HG02571 (cell line): ENCODE data around the gene PNPLA8.

Source experiments
- ATAC-seq: cut with Tn5 transposase; IDR thresholded peaks from one replicate; pipeline ENCODE4 v1.9.1; 2021; ENCODE audit warnings: mild to moderate bottlenecking, moderate library complexity; ENCODE audit not compliant: unreplicated experiment

Gene PNPLA8

GRCh38 chr7:108449521-108449920 is 76.4 kb downstream of the PNPLA8 start:
- ATAC-seq: no peak

GRCh38 chr7:108448584-108449505 is 77.1 kb downstream of the PNPLA8 start:
- no peak for ATAC-seq

- ATAC-seq: no peak
These were observed 83.8 kb downstream of the PNPLA8 start for GRCh38 chr7:108442039-108442568.

GRCh38 chr7:108441392-108441955 is 84.5 kb downstream of the PNPLA8 start:
- ATAC-seq: no peak

GRCh38 chr7:108440613-108441012 is 85.3 kb downstream of the PNPLA8 start:
- no peak for ATAC-seq

- no peak for ATAC-seq
These were observed 89.0 kb downstream of the PNPLA8 start for GRCh38 chr7:108436906-108437305.

- no peak for ATAC-seq
These were observed 91.9 kb downstream of the PNPLA8 start for GRCh38 chr7:108434010-108434409.

GRCh38 chr7:108431099-108431498 is 94.8 kb downstream of the PNPLA8 start:
- ATAC-seq: no peak

- no peak for ATAC-seq
These were observed 95.3 kb downstream of the PNPLA8 start for GRCh38 chr7:108430664-108431063.

GRCh38 chr7:108427766-108428165 is 98.2 kb downstream of the PNPLA8 start:
- no peak for ATAC-seq

GRCh38 chr7:108425714-108426275 is 100.1 kb downstream of the PNPLA8 start:
- ATAC-seq: no peak

- no peak for ATAC-seq
These were observed 101.9 kb downstream of the PNPLA8 start for GRCh38 chr7:108424013-108424412.

GRCh38 chr7:108423089-108423989 is 102.6 kb downstream of the PNPLA8 start:
- ATAC-seq: no peak

GRCh38 chr7:108421720-108422331 is 104.1 kb downstream of the PNPLA8 start:
- ATAC-seq: no peak
